NT2/D1 (cell line): ENCODE measurements around the gene ZC3H13.

Experiments
- SUZ12 ChIP-seq: IDR thresholded peaks from 2 replicates; pipeline ENCODE4 v1.6.1; 2011; ENCODE audit not compliant: insufficient read length, insufficient read depth; ENCODE audit errors: extremely low read depth
- ZNF274 ChIP-seq: IDR thresholded peaks from 2 replicates; pipeline ENCODE4 v1.6.1; 2011; ENCODE audit warnings: mild to moderate bottlenecking, low read depth, low read length

DNA sequence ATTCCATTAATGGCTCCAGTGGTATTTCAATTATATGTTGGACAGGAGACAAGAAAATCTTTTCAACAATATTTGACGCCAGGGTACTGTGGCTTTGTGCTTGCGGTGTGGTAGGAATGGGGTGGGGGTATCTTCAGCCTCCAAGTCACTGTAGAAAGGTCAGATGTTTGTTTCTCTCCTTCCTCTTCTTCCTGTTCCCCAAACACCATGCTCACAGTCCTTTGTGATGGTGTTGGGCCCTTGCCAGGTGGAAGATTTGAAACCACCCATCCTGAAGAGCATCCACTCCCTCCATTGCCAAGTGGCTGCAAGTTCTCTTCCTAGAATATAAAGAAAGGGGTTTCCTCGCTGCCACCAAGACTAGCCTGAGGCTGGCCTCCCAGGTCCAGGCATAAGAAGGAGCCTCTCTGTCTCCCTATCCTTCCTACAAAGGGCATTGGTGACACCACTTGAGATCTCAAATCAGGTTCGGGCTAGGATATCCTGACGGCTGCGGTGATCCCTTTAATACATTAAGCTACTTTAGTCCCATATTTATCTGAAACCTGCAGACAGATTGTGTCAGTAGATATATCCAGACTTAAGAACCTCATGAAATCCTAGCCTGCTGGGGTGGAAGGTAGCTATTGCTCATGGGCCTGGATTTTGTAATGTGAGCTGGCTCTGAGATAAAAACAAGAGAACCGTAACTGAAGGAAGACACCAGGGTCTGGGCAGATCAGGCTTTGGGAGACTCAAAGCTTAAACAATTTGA, 136.7 kb downstream of the ZC3H13 start:
- TF ChIP-seq ZNF274 = no peak
- no peak for TF ChIP-seq SUZ12
